ENCODE measurements around the gene IP6K3.

GRCh38 chr6:33739571-33739970 lies 7.1 kb downstream of the IP6K3 start:
- TF ChIP-seq, protein P1, sequence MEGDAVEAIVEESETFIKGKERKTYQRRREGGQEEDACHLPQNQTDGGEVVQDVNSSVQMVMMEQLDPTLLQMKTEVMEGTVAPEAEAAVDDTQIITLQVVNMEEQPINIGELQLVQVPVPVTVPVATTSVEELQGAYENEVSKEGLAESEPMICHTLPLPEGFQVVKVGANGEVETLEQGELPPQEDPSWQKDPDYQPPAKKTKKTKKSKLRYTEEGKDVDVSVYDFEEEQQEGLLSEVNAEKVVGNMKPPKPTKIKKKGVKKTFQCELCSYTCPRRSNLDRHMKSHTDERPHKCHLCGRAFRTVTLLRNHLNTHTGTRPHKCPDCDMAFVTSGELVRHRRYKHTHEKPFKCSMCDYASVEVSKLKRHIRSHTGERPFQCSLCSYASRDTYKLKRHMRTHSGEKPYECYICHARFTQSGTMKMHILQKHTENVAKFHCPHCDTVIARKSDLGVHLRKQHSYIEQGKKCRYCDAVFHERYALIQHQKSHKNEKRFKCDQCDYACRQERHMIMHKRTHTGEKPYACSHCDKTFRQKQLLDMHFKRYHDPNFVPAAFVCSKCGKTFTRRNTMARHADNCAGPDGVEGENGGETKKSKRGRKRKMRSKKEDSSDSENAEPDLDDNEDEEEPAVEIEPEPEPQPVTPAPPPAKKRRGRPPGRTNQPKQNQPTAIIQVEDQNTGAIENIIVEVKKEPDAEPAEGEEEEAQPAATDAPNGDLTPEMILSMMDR (IDR thresholded peaks at IDR 0.05; ENCODE audit: low read depth, low read length) = no peak
- no peak for TF ChIP-seq EZH2phosphoT487 (IDR thresholded peaks at IDR 0.05; ENCODE audit: low read depth)

Measured in OCI-LY3 (cell line).